ENCODE measurements around the gene BPNT1. TPM values are rescaled to one million over a fixed set of nuclear protein-coding genes. Genes with fewer than 3 reads are reported as not detected.

The BPNT1 gene
- total and polyA plus RNA-seq, 2 of the 13 experiments (the other 11 are each of a cell fraction or from before 2014, with no cell fraction given) = 35.2 to 43.9 TPM

- no peak for TF ChIP-seq DZIP1 (CRISPR knock-in tag; IDR thresholded peaks at IDR 0.05)
- peak; percentile 42 for TF ChIP-seq HNF4A (CRISPR knock-in tag; IDR thresholded peaks at IDR 0.05)
- TF ChIP-seq ZNF598 (CRISPR knock-in tag; IDR thresholded peaks at IDR 0.05; ENCODE audit: borderline replicate concordance) = peak; percentile 38; the same call in 1 of the 2 replicates
- TF ChIP-seq HNRNPUL1 (IDR thresholded peaks at IDR 0.05; ENCODE audit: low read depth, low read length) = no peak
- no peak for TF ChIP-seq CSRNP1 (CRISPR knock-in tag; IDR thresholded peaks at IDR 0.05)
- no peak for TF ChIP-seq SYNCRIP (IDR thresholded peaks at IDR 0.05; ENCODE audit: insufficient read depth, low read depth, low read length)
- peak; percentile 63; the same call in 1 of the 2 replicates for TF ChIP-seq ZNF614 (CRISPR knock-in tag; IDR thresholded peaks at IDR 0.05; ENCODE audit: borderline replicate concordance)
- peak; percentile 77 for TF ChIP-seq IRF2 (CRISPR knock-in tag; IDR thresholded peaks at IDR 0.05)
- TF ChIP-seq, protein P1, sequence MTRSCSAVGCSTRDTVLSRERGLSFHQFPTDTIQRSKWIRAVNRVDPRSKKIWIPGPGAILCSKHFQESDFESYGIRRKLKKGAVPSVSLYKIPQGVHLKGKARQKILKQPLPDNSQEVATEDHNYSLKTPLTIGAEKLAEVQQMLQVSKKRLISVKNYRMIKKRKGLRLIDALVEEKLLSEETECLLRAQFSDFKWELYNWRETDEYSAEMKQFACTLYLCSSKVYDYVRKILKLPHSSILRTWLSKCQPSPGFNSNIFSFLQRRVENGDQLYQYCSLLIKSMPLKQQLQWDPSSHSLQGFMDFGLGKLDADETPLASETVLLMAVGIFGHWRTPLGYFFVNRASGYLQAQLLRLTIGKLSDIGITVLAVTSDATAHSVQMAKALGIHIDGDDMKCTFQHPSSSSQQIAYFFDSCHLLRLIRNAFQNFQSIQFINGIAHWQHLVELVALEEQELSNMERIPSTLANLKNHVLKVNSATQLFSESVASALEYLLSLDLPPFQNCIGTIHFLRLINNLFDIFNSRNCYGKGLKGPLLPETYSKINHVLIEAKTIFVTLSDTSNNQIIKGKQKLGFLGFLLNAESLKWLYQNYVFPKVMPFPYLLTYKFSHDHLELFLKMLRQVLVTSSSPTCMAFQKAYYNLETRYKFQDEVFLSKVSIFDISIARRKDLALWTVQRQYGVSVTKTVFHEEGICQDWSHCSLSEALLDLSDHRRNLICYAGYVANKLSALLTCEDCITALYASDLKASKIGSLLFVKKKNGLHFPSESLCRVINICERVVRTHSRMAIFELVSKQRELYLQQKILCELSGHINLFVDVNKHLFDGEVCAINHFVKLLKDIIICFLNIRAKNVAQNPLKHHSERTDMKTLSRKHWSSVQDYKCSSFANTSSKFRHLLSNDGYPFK (CRISPR knock-in tag; IDR thresholded peaks at IDR 0.05; ENCODE audit: borderline replicate concordance) = peak; percentile 98
- TF ChIP-seq SNAPC4 (CRISPR knock-in tag; IDR thresholded peaks at IDR 0.05) = no peak
- no peak for TF ChIP-seq ATF5 (CRISPR knock-in tag; IDR thresholded peaks at IDR 0.05; ENCODE audit: low read depth)
These were observed at the start of gene BPNT1 (continued) for GRCh38 chr1:220089650-220090556.

Measured in HepG2 (cell line).